Raji (cell line): ENCODE data around the gene DPP6.

Experiments used
- POLR2A ChIP-seq: IDR thresholded peaks from 2 replicates; pipeline ENCODE4 v1.6.1; 2011; ENCODE audit warnings: low read depth, low read length, control low read depth; ENCODE audit not compliant: insufficient read depth

Gene DPP6

GRCh38 chr7:154438571-154439367 lies 386.6 kb downstream of the DPP6 start:
- TF ChIP-seq POLR2A = no peak

GRCh38 chr7:154440058-154440457 lies 387.9 kb downstream of the DPP6 start:
- TF ChIP-seq POLR2A = no peak

- no peak for TF ChIP-seq POLR2A
Observed at GRCh38 chr7:154440651-154441050, 388.5 kb downstream of the DPP6 start.

GRCh38 chr7:154441811-154442210 lies 389.6 kb downstream of the DPP6 start:
- no peak for TF ChIP-seq POLR2A

GRCh38 chr7:154442939-154443338 lies 390.7 kb downstream of the DPP6 start:
- TF ChIP-seq POLR2A = no peak

GRCh38 chr7:154450451-154450850 lies 398.3 kb downstream of the DPP6 start:
- TF ChIP-seq POLR2A = no peak

GRCh38 chr7:154451480-154452457 lies 399.6 kb downstream of the DPP6 start:
- TF ChIP-seq POLR2A = no peak

- no peak for TF ChIP-seq POLR2A
Observed at GRCh38 chr7:154463794-154464193, 411.6 kb downstream of the DPP6 start.

GRCh38 chr7:154469652-154470051 lies 417.5 kb downstream of the DPP6 start:
- TF ChIP-seq POLR2A = no peak

GRCh38 chr7:154472343-154472742 lies 420.1 kb downstream of the DPP6 start:
- no peak for TF ChIP-seq POLR2A

GRCh38 chr7:154473360-154473759 lies 421.2 kb downstream of the DPP6 start:
- no peak for TF ChIP-seq POLR2A

- TF ChIP-seq POLR2A = no peak
Observed at GRCh38 chr7:154474903-154475520, 422.8 kb downstream of the DPP6 start.

- no peak for TF ChIP-seq POLR2A
Observed at GRCh38 chr7:154475864-154476263, 423.7 kb downstream of the DPP6 start.

- no peak for TF ChIP-seq POLR2A
Observed at GRCh38 chr7:154480817-154481216, 428.6 kb downstream of the DPP6 start.

- TF ChIP-seq POLR2A = no peak
Observed at GRCh38 chr7:154482863-154483262, 430.7 kb downstream of the DPP6 start.
